GM23338 (cell line): ENCODE data around the gene EML4. TPM values are rescaled to one million over a fixed set of nuclear protein-coding genes. Genes with fewer than 3 reads are reported as not detected.

Experiments
- ATAC-seq: fragments of 200-7000 bp; cut with Tn5 transposase; 3 replicates; pipeline ENCODE4 v1.9.1; 2020
- DNase-seq: peaks from one replicate; pipeline ENCODE4 v3.0.0-alpha.2; 2015; ENCODE audit warnings: low spot score
- H2AFZ ChIP-seq: fragments of 200-600 bp; sonication (generic); 2 replicates; pipeline ENCODE4 v1.8.0; 2016; ENCODE audit warnings: antibody characterized with exemption, mild to moderate bottlenecking, moderate library complexity
- H3F3A ChIP-seq: fragments of 200-600 bp; sonication (generic); replicated peaks from 2 replicates; pipeline ENCODE4 v1.8.0; 2017; ENCODE audit warnings: antibody characterized with exemption, mixed run types, low read depth
- H3K27ac ChIP-seq: fragments of 200-600 bp; sonication (generic); 2 replicates; pipeline ENCODE4 v1.6.1; 2016; ENCODE audit warnings: low read depth
- H3K27me3 ChIP-seq: fragments of 200-600 bp; sonication (generic); 2 replicates; pipeline ENCODE4 v1.8.0; 2016; ENCODE audit warnings: mild to moderate bottlenecking, mixed run types, moderate library complexity; ENCODE audit not compliant: insufficient read depth
- H3K36me3 ChIP-seq: fragments of 200-600 bp; sonication (generic); 2 replicates; pipeline ENCODE4 v1.8.0; 2016; ENCODE audit warnings: mild to moderate bottlenecking; ENCODE audit not compliant: insufficient read depth
- H3K4me1 ChIP-seq: fragments of 200-600 bp; sonication (generic); 2 replicates; pipeline ENCODE4 v1.8.0; 2016; ENCODE audit warnings: mild to moderate bottlenecking, moderate library complexity; ENCODE audit not compliant: insufficient read depth
- H3K4me2 ChIP-seq: fragments of 200-600 bp; sonication (generic); 2 replicates; pipeline ENCODE4 v1.7.1; 2017; ENCODE audit warnings: mixed run types
- H3K4me3 ChIP-seq: fragments of 200-600 bp; sonication (generic); 2 replicates; pipeline ENCODE4 v1.6.1; 2016; ENCODE audit warnings: mixed run types
- H3K79me2 ChIP-seq: fragments of 200-600 bp; sonication (generic); replicated peaks from 2 replicates; pipeline ENCODE4 v1.8.0; 2017; ENCODE audit warnings: mild to moderate bottlenecking; ENCODE audit not compliant: insufficient read depth
- H3K9me2 ChIP-seq: fragments of 200-600 bp; sonication (generic); 2 replicates; pipeline ENCODE4 v1.8.0; 2017; ENCODE audit not compliant: insufficient read depth
- H4K20me1 ChIP-seq: fragments of 200-600 bp; sonication (generic); replicated peaks from 2 replicates; pipeline ENCODE4 v1.8.0; 2017; ENCODE audit warnings: mild to moderate bottlenecking; ENCODE audit not compliant: insufficient read depth
- H3K27ac Mint-ChIP-seq: 2 replicates; pipeline ENCODE4 v1.8.0; 2020; ENCODE audit warnings: inconsistent platforms, mild to moderate bottlenecking, moderate library complexity, mixed read lengths
- H3K27me3 Mint-ChIP-seq: 3 replicates; pipeline ENCODE4 v1.8.0; 2022; ENCODE audit warnings: low read depth, mild to moderate bottlenecking, moderate library complexity, mixed read lengths, inconsistent platforms; ENCODE audit not compliant: insufficient read depth, poor library complexity
- H3K36me3 Mint-ChIP-seq: 3 replicates; pipeline ENCODE4 v1.8.0; 2021; ENCODE audit warnings: low read depth, mild to moderate bottlenecking, inconsistent platforms, moderate library complexity, mixed read lengths
- H3K4me1 Mint-ChIP-seq: 3 replicates; pipeline ENCODE4 v1.8.0; 2020; ENCODE audit warnings: mild to moderate bottlenecking, inconsistent platforms, mixed read lengths
- H3K4me3 Mint-ChIP-seq: 3 replicates; pipeline ENCODE4 v1.8.0; 2021; ENCODE audit warnings: moderate library complexity, mild to moderate bottlenecking, inconsistent platforms, mixed read lengths
- H3K9me3 Mint-ChIP-seq: 3 replicates; pipeline ENCODE4 v1.8.0; 2020; ENCODE audit warnings: moderate library complexity, mild to moderate bottlenecking, inconsistent platforms, mixed read lengths
- CREB1 ChIP-seq: fragments of 250-450 bp; sonication (Bioruptor Pico); IDR thresholded peaks from 2 replicates; pipeline ENCODE4 v1.5.0; 2020; ENCODE audit warnings: low read depth, mild to moderate bottlenecking, moderate library complexity
- STAT1 ChIP-seq: IDR thresholded peaks from one replicate; pipeline ENCODE4 v1.6.1; 2016; ENCODE audit warnings: antibody characterized with exemption; ENCODE audit not compliant: unreplicated experiment
- ZNF114 ChIP-seq: fragments of 250-450 bp; sonication (Bioruptor Pico); IDR thresholded peaks from 2 replicates; pipeline ENCODE4 v1.5.0; 2020; ENCODE audit warnings: mild to moderate bottlenecking, moderate library complexity
- ZNF331 ChIP-seq: fragments of 250-450 bp; sonication (Bioruptor Pico); IDR thresholded peaks from 2 replicates; pipeline ENCODE4 v1.5.0; 2020; ENCODE audit warnings: low read depth, mild to moderate bottlenecking, moderate library complexity
- polyA plus RNA-seq: library from polyadenylated mRNA; unstranded; fragments of >200 nt; fragmentation: Nextera tagmentation; extraction: Ambion mirVana; gene quantifications from 2 replicates; pipeline ENCODE4 v1.2.1, GENCODE V29; 2016
- total RNA-seq: library from RNA; depleted of rRNA; stranded (reverse); fragments of >200 nt; shearing (Covaris generic); gene quantifications from 2 replicates; pipeline ENCODE4 v1.2.3, GENCODE V29; 2014
- TF ChIP-seq, protein P1 (sequence below), 2 experiments: fragments of 200-600 bp in 1 of 2; sonication (generic) in 1 of 2; conservative IDR thresholded peaks; 2 replicates each; pipeline versions ENCODE4 v1.5.1 to v1.6.1; 2016 to 2017; ENCODE audit warnings: antibody characterized with exemption in 2 of 2, low read depth in 2 of 2, mild to moderate bottlenecking in 2 of 2, moderate library complexity in 1 of 2
- TF ChIP-seq, protein P2 (sequence below): IDR thresholded peaks from one replicate; pipeline ENCODE4 v1.6.1; 2018; ENCODE audit warnings: antibody characterized with exemption; ENCODE audit not compliant: unreplicated experiment

Gene EML4
- total and polyA plus RNA-seq, 2 experiments from 2014 or later, result 65.3 to 115 TPM

DNA sequence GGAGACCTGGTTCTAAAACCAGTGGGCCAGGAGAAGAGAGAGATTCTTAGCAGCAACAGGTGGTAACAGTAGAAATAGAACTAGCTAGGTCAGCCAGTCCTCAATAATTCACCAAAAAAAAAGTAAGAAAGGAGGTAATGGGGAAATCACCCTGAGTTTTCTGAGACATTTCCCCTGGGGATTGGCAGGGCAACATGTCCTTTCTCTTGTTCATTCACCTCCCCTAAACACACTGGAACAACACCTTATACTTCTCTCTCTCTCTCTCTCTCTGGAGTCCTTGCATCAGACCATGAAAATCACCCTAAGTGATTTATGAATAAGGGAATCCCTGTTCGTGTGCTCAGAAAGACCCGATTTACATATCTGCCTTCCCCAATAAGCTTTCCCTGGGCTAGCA, 127.1 kb downstream of the EML4 start:
- no peaks in the 10 kb centered on the region for H3K27me3 ChIP-seq
- Mint-ChIP-seq H3K27ac (peak overlapping the region; percentile 76), H3K4me1 (peaks cover 12% of the 10 kb centered on the region; the same call in 2 of the 3 replicates), H3K9me3 (no peaks in the 10 kb centered on the region), H3K4me3 (no peak overlapping the region), H3K27me3 (no peaks in the 10 kb centered on the region), H3K36me3 (peaks cover 33% of the 10 kb centered on the region; the same call in 2 of the 3 replicates)
- no peak overlapping the region for H3K4me3 ChIP-seq
- H3F3A ChIP-seq, result no peaks in the 10 kb centered on the region
- H3K27ac ChIP-seq, result peak overlapping the region; percentile 64; the same call in 1 of the 2 replicates
- ATAC-seq, result no peak
- no peaks in the 10 kb centered on the region for H3K9me2 ChIP-seq
- no peaks in the 10 kb centered on the region; the same call in 1 of the 2 replicates for H4K20me1 ChIP-seq
- DNase-seq, result no peak
- H2AFZ ChIP-seq, result no peak overlapping the region
- no peak overlapping the region for H3K4me2 ChIP-seq
- TF ChIP-seq, protein P1, sequence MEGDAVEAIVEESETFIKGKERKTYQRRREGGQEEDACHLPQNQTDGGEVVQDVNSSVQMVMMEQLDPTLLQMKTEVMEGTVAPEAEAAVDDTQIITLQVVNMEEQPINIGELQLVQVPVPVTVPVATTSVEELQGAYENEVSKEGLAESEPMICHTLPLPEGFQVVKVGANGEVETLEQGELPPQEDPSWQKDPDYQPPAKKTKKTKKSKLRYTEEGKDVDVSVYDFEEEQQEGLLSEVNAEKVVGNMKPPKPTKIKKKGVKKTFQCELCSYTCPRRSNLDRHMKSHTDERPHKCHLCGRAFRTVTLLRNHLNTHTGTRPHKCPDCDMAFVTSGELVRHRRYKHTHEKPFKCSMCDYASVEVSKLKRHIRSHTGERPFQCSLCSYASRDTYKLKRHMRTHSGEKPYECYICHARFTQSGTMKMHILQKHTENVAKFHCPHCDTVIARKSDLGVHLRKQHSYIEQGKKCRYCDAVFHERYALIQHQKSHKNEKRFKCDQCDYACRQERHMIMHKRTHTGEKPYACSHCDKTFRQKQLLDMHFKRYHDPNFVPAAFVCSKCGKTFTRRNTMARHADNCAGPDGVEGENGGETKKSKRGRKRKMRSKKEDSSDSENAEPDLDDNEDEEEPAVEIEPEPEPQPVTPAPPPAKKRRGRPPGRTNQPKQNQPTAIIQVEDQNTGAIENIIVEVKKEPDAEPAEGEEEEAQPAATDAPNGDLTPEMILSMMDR (conservative IDR thresholded peaks at IDR 0.05; ENCODE audit: low read depth in 2 of 2), result no peak
- TF ChIP-seq, protein P2, sequence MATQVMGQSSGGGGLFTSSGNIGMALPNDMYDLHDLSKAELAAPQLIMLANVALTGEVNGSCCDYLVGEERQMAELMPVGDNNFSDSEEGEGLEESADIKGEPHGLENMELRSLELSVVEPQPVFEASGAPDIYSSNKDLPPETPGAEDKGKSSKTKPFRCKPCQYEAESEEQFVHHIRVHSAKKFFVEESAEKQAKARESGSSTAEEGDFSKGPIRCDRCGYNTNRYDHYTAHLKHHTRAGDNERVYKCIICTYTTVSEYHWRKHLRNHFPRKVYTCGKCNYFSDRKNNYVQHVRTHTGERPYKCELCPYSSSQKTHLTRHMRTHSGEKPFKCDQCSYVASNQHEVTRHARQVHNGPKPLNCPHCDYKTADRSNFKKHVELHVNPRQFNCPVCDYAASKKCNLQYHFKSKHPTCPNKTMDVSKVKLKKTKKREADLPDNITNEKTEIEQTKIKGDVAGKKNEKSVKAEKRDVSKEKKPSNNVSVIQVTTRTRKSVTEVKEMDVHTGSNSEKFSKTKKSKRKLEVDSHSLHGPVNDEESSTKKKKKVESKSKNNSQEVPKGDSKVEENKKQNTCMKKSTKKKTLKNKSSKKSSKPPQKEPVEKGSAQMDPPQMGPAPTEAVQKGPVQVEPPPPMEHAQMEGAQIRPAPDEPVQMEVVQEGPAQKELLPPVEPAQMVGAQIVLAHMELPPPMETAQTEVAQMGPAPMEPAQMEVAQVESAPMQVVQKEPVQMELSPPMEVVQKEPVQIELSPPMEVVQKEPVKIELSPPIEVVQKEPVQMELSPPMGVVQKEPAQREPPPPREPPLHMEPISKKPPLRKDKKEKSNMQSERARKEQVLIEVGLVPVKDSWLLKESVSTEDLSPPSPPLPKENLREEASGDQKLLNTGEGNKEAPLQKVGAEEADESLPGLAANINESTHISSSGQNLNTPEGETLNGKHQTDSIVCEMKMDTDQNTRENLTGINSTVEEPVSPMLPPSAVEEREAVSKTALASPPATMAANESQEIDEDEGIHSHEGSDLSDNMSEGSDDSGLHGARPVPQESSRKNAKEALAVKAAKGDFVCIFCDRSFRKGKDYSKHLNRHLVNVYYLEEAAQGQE, result no peak
- TF ChIP-seq STAT1 (no peak), ZNF114 (CRISPR knock-in tag) (no peak)
- H3K79me2 ChIP-seq, result no peaks in the 10 kb centered on the region
- peaks cover 10% of the 10 kb centered on the region; the same call in 1 of the 2 replicates for H3K4me1 ChIP-seq
- peaks cover 10% of the 10 kb centered on the region; the same call in 1 of the 2 replicates for H3K36me3 ChIP-seq

DNA sequence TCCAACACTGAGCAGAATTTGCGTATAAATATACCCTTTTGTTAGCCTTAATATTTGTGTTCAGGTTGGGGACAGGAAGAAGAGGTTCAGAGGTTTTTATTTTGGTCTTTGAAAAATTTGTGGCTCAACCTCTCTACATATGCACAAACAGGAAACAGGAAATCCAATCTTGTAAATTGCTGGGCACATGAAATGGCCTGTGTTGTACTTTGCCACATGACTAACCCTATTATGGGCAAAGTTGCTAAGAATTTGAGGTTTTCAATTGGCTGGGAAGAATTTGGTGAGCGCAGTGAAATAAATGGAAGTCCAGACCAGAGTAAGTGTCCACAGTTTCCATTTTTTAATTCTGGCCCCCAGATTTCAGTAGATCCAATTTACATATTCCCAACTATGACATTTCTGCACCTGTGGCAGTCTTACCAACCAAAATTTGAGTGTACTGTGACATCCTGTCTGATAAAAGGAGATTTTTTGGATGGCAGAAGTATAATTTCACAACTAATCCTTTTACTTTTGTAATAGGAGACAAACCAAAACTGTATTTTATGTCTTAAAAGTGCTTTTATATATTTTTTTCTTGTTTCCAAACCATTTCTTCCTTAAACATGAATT, 128.3 kb downstream of the EML4 start:
- Mint-ChIP-seq H3K4me3 (no peak overlapping the region), H3K27me3 (no peaks in the 10 kb centered on the region), H3K9me3 (no peaks in the 10 kb centered on the region), H3K27ac (peak overlapping the region; percentile 63; the same call in 1 of the 2 replicates), H3K36me3 (peaks cover 28% of the 10 kb centered on the region; the same call in 2 of the 3 replicates), H3K4me1 (peaks cover 12% of the 10 kb centered on the region; the same call in 2 of the 3 replicates)
- no peaks in the 10 kb centered on the region for H3K27me3 ChIP-seq
- DNase-seq (no peak), ATAC-seq (no peak)
- peaks cover 10% of the 10 kb centered on the region; the same call in 1 of the 2 replicates for H3K36me3 ChIP-seq
- H2AFZ ChIP-seq, result no peak overlapping the region
- no peak overlapping the region for H3K27ac ChIP-seq
- no peak overlapping the region for H3K4me3 ChIP-seq
- H3F3A ChIP-seq, result no peaks in the 10 kb centered on the region
- peaks cover 10% of the 10 kb centered on the region; the same call in 1 of the 2 replicates for H3K4me1 ChIP-seq
- H3K9me2 ChIP-seq, result no peaks in the 10 kb centered on the region
- no peaks in the 10 kb centered on the region for H4K20me1 ChIP-seq
- no peak overlapping the region for H3K4me2 ChIP-seq
- no peaks in the 10 kb centered on the region for H3K79me2 ChIP-seq
- TF ChIP-seq ZNF114 (CRISPR knock-in tag) (no peak), CREB1 (CRISPR knock-in tag) (no peak), ZNF331 (CRISPR knock-in tag) (no peak)
- TF ChIP-seq, protein P1 (conservative IDR thresholded peaks at IDR 0.05; ENCODE audit: low read depth in 2 of 2), result no peak
